Mesodermal cell (in vitro differentiated cells): Measurements from ENCODE around the gene KRI1.
"Not testable (repeated sequence)": the region's sequence is repeated elsewhere in the genome, so short reads cannot be mapped to it uniquely, and the experiment has no call there.

Experiments used
- H3K27ac ChIP-seq: 2 replicates; pipeline ENCODE4 v1.7.0; 2013; ENCODE audit warnings: mild to moderate bottlenecking, low read depth, low read length, moderate library complexity; ENCODE audit not compliant: severe bottlenecking
- H3K36me3 ChIP-seq: 2 replicates; pipeline ENCODE4 v1.7.1; 2013; ENCODE audit warnings: mild to moderate bottlenecking, low read length, moderate library complexity; ENCODE audit not compliant: control insufficient read depth, insufficient read depth
- H3K4me1 ChIP-seq: one replicate; pipeline ENCODE4 v1.7.1; 2013; ENCODE audit warnings: mild to moderate bottlenecking, low read length; ENCODE audit not compliant: insufficient read depth, control insufficient read depth, poor library complexity, severe bottlenecking
- H3K4me3 ChIP-seq: 2 replicates; pipeline ENCODE4 v1.7.0; 2013; ENCODE audit warnings: low read length, control low read depth, mild to moderate bottlenecking; ENCODE audit not compliant: insufficient read depth, poor library complexity, severe bottlenecking; ENCODE audit errors: extremely low read depth
- H3K9me3 ChIP-seq: 2 replicates; pipeline ENCODE4 v1.7.1; 2013; ENCODE audit warnings: mild to moderate bottlenecking, low read length, moderate library complexity; ENCODE audit not compliant: control insufficient read depth
- WGBS, 2 experiments: methylation state at CpG; one replicate each; pipeline ENCODE4 v1.1.5; 2013; ENCODE audit warnings: missing lambda C conversion rate in 2 of 2; ENCODE audit not compliant: insufficient coverage in 2 of 2; 5-methylcytosine and 5-hydroxymethylcytosine counted together

KRI1 gene

GRCh38 chr19:10574462-10574861 is 8.7 kb upstream of the KRI1 start:
- H3K9me3 ChIP-seq: no peaks in the 10 kb centered on the region
- WGBS, 2 experiments: 94 to 97% methylated on average over 6 to 8 of the region's 8 CpGs
- no peaks in the 10 kb centered on the region for H3K36me3 ChIP-seq
- no peak overlapping the region for H3K4me3 ChIP-seq
- H3K27ac ChIP-seq: no peak overlapping the region
- H3K4me1 ChIP-seq: peaks cover 3% of the 10 kb centered on the region

- H3K9me3 ChIP-seq, H3K36me3 ChIP-seq, H3K4me1 ChIP-seq, H3K4me3 ChIP-seq, H3K27ac ChIP-seq: not testable (repeated sequence)
- WGBS, 2 experiments: 96% methylated on average over 4 of the region's 6 CpGs
These were observed 8.0 kb upstream of the KRI1 start for GRCh38 chr19:10573793-10574192.

- Histone ChIP-seq H3K9me3 (no peaks in the 10 kb centered on the region), H3K36me3 (no peaks in the 10 kb centered on the region), H3K27ac (peak within 1 kb of the TSS; percentile 95), H3K4me1 (peaks cover 20% of the 10 kb centered on the region), H3K4me3 (peak within 1 kb of the TSS; percentile 62)
- 0 to 1% methylated on average over 51 to 63 of the region's 71 CpGs for WGBS, 2 experiments
These were observed 3.2 kb upstream of the KRI1 start, which contains the start of gene CDKN2D for GRCh38 chr19:10568826-10569651. CDKN2D (minus strand) TSS chr19:10568979; CDS start chr19:10568653, 326 bp downstream.

- Histone ChIP-seq H3K4me1 (peaks cover 20% of the 10 kb centered on the region), H3K4me3 (peak overlapping the region; percentile 62), H3K9me3 (no peaks in the 10 kb centered on the region), H3K27ac (peak overlapping the region; percentile 23), H3K36me3 (peaks cover 4% of the 10 kb centered on the region)
- 2 to 3% methylated on average over 32 to 57 of the region's 58 CpGs for WGBS, 2 experiments
These were observed 2.4 kb upstream of the KRI1 start for GRCh38 chr19:10568062-10568825.

DNA sequence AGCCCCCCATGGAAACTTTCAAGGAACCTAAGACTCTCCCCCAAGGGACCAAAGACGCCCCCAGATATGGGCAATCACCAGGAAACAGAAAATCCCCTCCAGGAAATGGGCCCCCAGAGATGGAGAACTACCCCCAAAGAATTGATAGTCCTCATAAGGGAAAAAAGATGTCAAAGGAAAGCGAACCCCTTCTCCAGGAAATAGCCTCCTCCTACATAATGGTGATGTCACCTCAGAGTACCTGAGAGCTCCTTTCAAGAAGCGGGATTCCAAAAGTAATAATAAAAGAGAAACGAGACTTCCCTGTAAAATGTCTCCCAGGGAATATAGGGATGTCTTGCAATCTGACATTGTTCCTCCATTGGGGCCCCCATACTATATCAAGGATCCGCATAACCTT is 1.8 kb upstream of the KRI1 start:
- H3K9me3 ChIP-seq: no peaks in the 10 kb centered on the region
- peak overlapping the region; percentile 62 for H3K4me3 ChIP-seq
- H3K4me1 ChIP-seq: peaks cover 20% of the 10 kb centered on the region
- 0 to 37% methylated on average over 1 to 2 of the region's 5 CpGs for WGBS, 2 experiments
- peaks cover 7% of the 10 kb centered on the region for H3K36me3 ChIP-seq
- H3K27ac ChIP-seq: no peak overlapping the region

GRCh38 chr19:10566658-10567410 is 1.0 kb upstream of the KRI1 start:
- Histone ChIP-seq H3K9me3 (no peaks in the 10 kb centered on the region), H3K36me3 (peaks cover 11% of the 10 kb centered on the region), H3K27ac (no peak overlapping the region), H3K4me1 (peaks cover 20% of the 10 kb centered on the region), H3K4me3 (no peak overlapping the region)
- WGBS, 2 experiments: 81 to 85% methylated on average over 17 to 18 of the region's 19 CpGs

DNA sequence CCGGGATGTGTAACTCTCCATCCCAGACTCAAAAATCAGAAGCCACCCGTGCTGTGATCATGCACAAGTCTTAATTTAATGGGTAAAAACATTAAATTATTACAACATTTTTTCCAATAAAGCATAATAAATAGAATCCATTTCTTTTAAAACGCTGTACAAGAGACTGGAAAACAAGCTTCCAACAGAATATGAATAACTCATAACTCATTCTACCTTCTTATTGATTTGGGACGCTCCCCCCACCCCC is 523 bp upstream of the KRI1 start:
- H3K36me3 ChIP-seq: peaks cover 11% of the 10 kb centered on the region
- H3K27ac ChIP-seq: no peak overlapping the region
- WGBS, 2 experiments: 22 to 71% methylated on average over 2 of the region's 4 CpGs
- peaks cover 20% of the 10 kb centered on the region for H3K4me1 ChIP-seq
- no peaks in the 10 kb centered on the region for H3K9me3 ChIP-seq
- peak overlapping the region; percentile 80 for H3K4me3 ChIP-seq

GRCh38 chr19:10565028-10565566 is 713 bp downstream of the KRI1 start:
- peaks cover 20% of the 10 kb centered on the region for H3K4me1 ChIP-seq
- H3K4me3 ChIP-seq: peak overlapping the region; percentile 80
- H3K36me3 ChIP-seq: peaks cover 20% of the 10 kb centered on the region
- H3K9me3 ChIP-seq: no peaks in the 10 kb centered on the region
- 15 to 16% methylated on average over 6 to 10 of the region's 10 CpGs for WGBS, 2 experiments
- H3K27ac ChIP-seq: peak overlapping the region; percentile 62

GRCh38 chr19:10562609-10563008 is 3.2 kb downstream of the KRI1 start:
- Histone ChIP-seq H3K36me3 (peaks cover 42% of the 10 kb centered on the region), H3K27ac (no peak overlapping the region), H3K9me3 (no peaks in the 10 kb centered on the region), H3K4me3 (no peak overlapping the region), H3K4me1 (peaks cover 14% of the 10 kb centered on the region)
- WGBS, 2 experiments: 93 to 98% methylated on average over 3 to 4 of the region's 5 CpGs

GRCh38 chr19:10560154-10560553 is 5.7 kb downstream of the KRI1 start:
- H3K4me1 ChIP-seq: no peaks in the 10 kb centered on the region
- H3K4me3 ChIP-seq: no peak overlapping the region
- peaks cover 64% of the 10 kb centered on the region for H3K36me3 ChIP-seq
- WGBS, 2 experiments: 98% methylated on average over 6 to 7 of the region's 7 CpGs
- no peaks in the 10 kb centered on the region for H3K9me3 ChIP-seq
- H3K27ac ChIP-seq: no peak overlapping the region
